DND-41 (cell line): ENCODE measurements around the gene MUC22.

Source experiments
- CTCF ChIP-seq: IDR thresholded peaks from 2 replicates; pipeline ENCODE4 v1.5.1; 2012; ENCODE audit warnings: borderline replicate concordance, low read length, moderate library complexity, mild to moderate bottlenecking; ENCODE audit not compliant: poor library complexity, severe bottlenecking; ENCODE audit errors: extremely low read depth
- EZH2 ChIP-seq: IDR thresholded peaks from 3 replicates; pipeline ENCODE4 v1.6.1; 2012; ENCODE audit warnings: borderline replicate concordance, low read depth, mild to moderate bottlenecking, moderate library complexity, low read length, inconsistent platforms; ENCODE audit not compliant: severe bottlenecking

DNA sequence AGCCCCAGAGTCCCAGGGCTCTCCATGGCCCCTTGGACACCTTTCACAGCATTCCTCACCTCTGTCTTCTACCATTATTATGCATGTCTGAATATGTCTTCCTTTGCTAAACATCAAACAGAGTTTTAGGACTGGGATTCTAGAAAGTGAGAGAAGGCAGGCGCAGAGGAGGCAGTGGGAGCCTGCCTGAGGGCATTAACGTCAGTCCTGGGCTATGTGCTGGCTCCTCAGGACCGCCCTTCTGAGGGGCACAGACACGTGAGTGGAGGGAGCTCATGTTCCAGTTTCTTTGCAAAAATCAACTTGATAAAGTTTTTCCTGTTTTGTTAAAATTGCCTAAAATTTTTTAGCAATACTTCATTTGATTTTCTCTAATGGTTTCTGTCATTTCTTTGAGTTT, 64.1 kb downstream of the MUC22 start:
- TF ChIP-seq CTCF (no peak), EZH2 (no peak)
